Purkinje cell (primary cell): Measurements from ENCODE around the gene WASHC1. TPM values are rescaled to one million over a fixed set of nuclear protein-coding genes. Genes with fewer than 3 reads are reported as not detected.

Experiments used
- polyA plus RNA-seq: library from polyadenylated mRNA; unstranded; fragments of >200 nt; fragmentation: Nextera tagmentation; gene quantifications from 2 replicates; pipeline ENCODE4 v1.2.1, GENCODE V29; 2014

Gene WASHC1
- polyA plus RNA-seq, result 1.5 and 2.5 TPM in 2 replicates

GRCh38 chr9:29356-29755 is at the start of gene WASHC1:
Gene WASHC1 (minus strand): TSS chr9:29456. CDS start chr9:24999, 4,457 bp downstream.

Other genes with a start within 250 kb of the WASHC1 start
- gene FOXD4, start 89.0 kb upstream of the WASHC1 start, polyA plus RNA-seq, result not detected in 2 replicates
- 83.0 and 87.4 TPM in 2 replicates for gene ZNG1A, start 149.6 kb upstream of the WASHC1 start, polyA plus RNA-seq
- 0.89 TPM in 1 of 2 replicates, not detected in the other for gene DOCK8, start 185.4 kb upstream of the WASHC1 start, polyA plus RNA-seq